Caki2 (cell line): Measurements from ENCODE around the gene IFT27. TPM values are rescaled to one million over a fixed set of nuclear protein-coding genes. Genes with fewer than 3 reads are reported as not detected.
A peak's percentile ranks its signal among the peaks of the same experiment; 100 is the strongest.

ENCODE experiments used
- DNase-seq: peaks from one replicate; pipeline ENCODE4 v3.0.0-alpha.2; 2015; ENCODE audit warnings: low read depth
- in situ Hi-C: cut with HindIII; loops from 2 replicates; pipeline ENCODE4 v1.10.0; 2016; ENCODE audit warnings: low sequenced_read_pairs, low pct_unique_long_range_greater_than_20kb, mixed read lengths
- total RNA-seq: library from RNA; depleted of rRNA; stranded (reverse); fragments of >200 nt; shearing (Covaris generic); gene quantifications from 2 replicates; pipeline ENCODE4 v1.2.3, GENCODE V29; 2014; ENCODE audit warnings: low replicate concordance

IFT27 gene
- total RNA-seq, 1 experiment from 2014 or later = 101 TPM

- no peak for DNase-seq
- in situ Hi-C loops = no loop called here
Observed at GRCh38 chr22:36798674-36799066, 22.8 kb upstream of the IFT27 start.

GRCh38 chr22:36797911-36798673 is 22.2 kb upstream of the IFT27 start:
- in situ Hi-C loops = no loop called here
- no peak for DNase-seq

GRCh38 chr22:36797374-36797773 is 21.5 kb upstream of the IFT27 start:
- in situ Hi-C loops = no loop called here
- no peak for DNase-seq

- in situ Hi-C loops = no loop called here
- DNase-seq = no peak
Observed at GRCh38 chr22:36796552-36797175, 20.7 kb upstream of the IFT27 start.

- no peak for DNase-seq
- in situ Hi-C loops = no loop called here
Observed at GRCh38 chr22:36795633-36796032, 19.7 kb upstream of the IFT27 start.

- in situ Hi-C loops = no loop called here
- DNase-seq = peak; percentile 71
Observed at GRCh38 chr22:36790648-36791047, 14.7 kb upstream of the IFT27 start.

- in situ Hi-C loops = no loop called here
- DNase-seq = no peak
Observed at GRCh38 chr22:36787204-36787988, 11.5 kb upstream of the IFT27 start.

- DNase-seq = no peak
- in situ Hi-C loops = no loop called here
Observed at GRCh38 chr22:36783743-36784142, 7.8 kb upstream of the IFT27 start.

GRCh38 chr22:36781656-36782627 is 6.0 kb upstream of the IFT27 start:
- in situ Hi-C loops = no loop called here
- peak; percentile 95 for DNase-seq

GRCh38 chr22:36778020-36778419 is 2.1 kb upstream of the IFT27 start:
- no peak for DNase-seq
- in situ Hi-C loops = loop anchor here (10.0 kb wide), 3 partner anchors 53 to 233 kb away; no protein-coding TSS in a partner anchor

GRCh38 chr22:36776722-36777121 is 803 bp upstream of the IFT27 start:
- in situ Hi-C loops = loop anchor here (10.0 kb wide), 3 partner anchors 52 to 232 kb away; no protein-coding TSS in a partner anchor
- no peak for DNase-seq

GRCh38 chr22:36775586-36775963 is 344 bp downstream of the IFT27 start:
- DNase-seq = peak; percentile 27
- in situ Hi-C loops = loop anchor here (10.0 kb wide), 3 partner anchors 51 to 231 kb away; no protein-coding TSS in a partner anchor

- in situ Hi-C loops = loop anchor here (10.0 kb wide), 3 partner anchors 49 to 229 kb away; no protein-coding TSS in a partner anchor
- DNase-seq = peak; percentile 72
Observed at GRCh38 chr22:36773935-36774334, 2.0 kb downstream of the IFT27 start.

- in situ Hi-C loops = loop anchor here (10.0 kb wide), 3 partner anchors 48 to 228 kb away; no protein-coding TSS in a partner anchor
- DNase-seq = peak; percentile 74
Observed at GRCh38 chr22:36772451-36772850, 3.5 kb downstream of the IFT27 start.

- in situ Hi-C loops = loop anchor here (10.0 kb wide), 3 partner anchors 47 to 227 kb away; no protein-coding TSS in a partner anchor
- DNase-seq = no peak
Observed at GRCh38 chr22:36771356-36772063, 4.4 kb downstream of the IFT27 start.

- no peak for DNase-seq
- in situ Hi-C loops = loop anchor here (10.0 kb wide), 3 partner anchors 46 to 226 kb away; no protein-coding TSS in a partner anchor
Observed at GRCh38 chr22:36770513-36771231, 5.2 kb downstream of the IFT27 start.
